ENCODE data around the gene SH3TC1.

Gene SH3TC1

DNA sequence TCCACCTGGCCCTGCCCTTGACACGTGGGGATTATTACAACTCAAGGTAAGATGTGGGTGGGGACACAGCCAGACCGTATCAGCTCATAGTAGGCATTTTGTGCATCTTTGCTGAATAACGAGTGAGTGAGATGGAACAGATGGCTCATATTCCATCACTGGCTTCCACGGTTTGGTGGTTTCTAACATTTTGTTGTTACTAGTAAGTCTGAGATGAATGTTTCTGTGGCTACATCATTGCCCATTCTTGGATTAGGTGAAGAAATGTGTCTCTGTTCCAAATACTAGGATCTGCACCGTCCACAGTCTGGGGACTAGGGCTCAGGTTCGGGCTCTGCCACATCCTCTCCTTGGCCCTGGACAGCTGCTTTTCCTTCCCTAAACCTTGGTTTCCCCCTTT lies 44.0 kb upstream of the SH3TC1 start:
- H3F3A ChIP-seq (ENCODE audit: insufficient read depth) = no peaks in the 10 kb centered on the region
- no peaks in the 10 kb centered on the region for H3K79me2 ChIP-seq (ENCODE audit: insufficient read depth, low read length)
- H3K4me3 ChIP-seq (ENCODE audit: insufficient read depth, low read length, poor library complexity, severe bottlenecking) = no peak overlapping the region
- TF ChIP-seq, protein P1, sequence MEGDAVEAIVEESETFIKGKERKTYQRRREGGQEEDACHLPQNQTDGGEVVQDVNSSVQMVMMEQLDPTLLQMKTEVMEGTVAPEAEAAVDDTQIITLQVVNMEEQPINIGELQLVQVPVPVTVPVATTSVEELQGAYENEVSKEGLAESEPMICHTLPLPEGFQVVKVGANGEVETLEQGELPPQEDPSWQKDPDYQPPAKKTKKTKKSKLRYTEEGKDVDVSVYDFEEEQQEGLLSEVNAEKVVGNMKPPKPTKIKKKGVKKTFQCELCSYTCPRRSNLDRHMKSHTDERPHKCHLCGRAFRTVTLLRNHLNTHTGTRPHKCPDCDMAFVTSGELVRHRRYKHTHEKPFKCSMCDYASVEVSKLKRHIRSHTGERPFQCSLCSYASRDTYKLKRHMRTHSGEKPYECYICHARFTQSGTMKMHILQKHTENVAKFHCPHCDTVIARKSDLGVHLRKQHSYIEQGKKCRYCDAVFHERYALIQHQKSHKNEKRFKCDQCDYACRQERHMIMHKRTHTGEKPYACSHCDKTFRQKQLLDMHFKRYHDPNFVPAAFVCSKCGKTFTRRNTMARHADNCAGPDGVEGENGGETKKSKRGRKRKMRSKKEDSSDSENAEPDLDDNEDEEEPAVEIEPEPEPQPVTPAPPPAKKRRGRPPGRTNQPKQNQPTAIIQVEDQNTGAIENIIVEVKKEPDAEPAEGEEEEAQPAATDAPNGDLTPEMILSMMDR (IDR thresholded peaks at IDR 0.05; ENCODE audit: insufficient read depth, low read length, poor library complexity, severe bottlenecking) = no peak
- TF ChIP-seq EZH2phosphoT487 (conservative IDR thresholded peaks at IDR 0.05; ENCODE audit: low read length) = no peak
- no peaks in the 10 kb centered on the region for H3K9me2 ChIP-seq (replicated peaks; ENCODE audit: insufficient read depth, low read length)
- no peaks in the 10 kb centered on the region for H3K36me3 ChIP-seq (ENCODE audit: low read length)
- no peak overlapping the region for H3K27ac ChIP-seq (ENCODE audit: low read depth, low read length)
- H4K20me1 ChIP-seq (ENCODE audit: low read depth, low read length) = no peaks in the 10 kb centered on the region
- H3K9ac ChIP-seq (ENCODE audit: low read length) = no peak overlapping the region
- H3K9me3 ChIP-seq (ENCODE audit: insufficient read depth, low read length) = no peaks in the 10 kb centered on the region
- H2AFZ ChIP-seq (ENCODE audit: low read depth, low read length, severe bottlenecking) = no peak overlapping the region
- H3K4me2 ChIP-seq (ENCODE audit: low read depth, low read length, poor library complexity, severe bottlenecking) = no peak overlapping the region
- no peaks in the 10 kb centered on the region for H3K27me3 ChIP-seq (ENCODE audit: low read length)

DNA sequence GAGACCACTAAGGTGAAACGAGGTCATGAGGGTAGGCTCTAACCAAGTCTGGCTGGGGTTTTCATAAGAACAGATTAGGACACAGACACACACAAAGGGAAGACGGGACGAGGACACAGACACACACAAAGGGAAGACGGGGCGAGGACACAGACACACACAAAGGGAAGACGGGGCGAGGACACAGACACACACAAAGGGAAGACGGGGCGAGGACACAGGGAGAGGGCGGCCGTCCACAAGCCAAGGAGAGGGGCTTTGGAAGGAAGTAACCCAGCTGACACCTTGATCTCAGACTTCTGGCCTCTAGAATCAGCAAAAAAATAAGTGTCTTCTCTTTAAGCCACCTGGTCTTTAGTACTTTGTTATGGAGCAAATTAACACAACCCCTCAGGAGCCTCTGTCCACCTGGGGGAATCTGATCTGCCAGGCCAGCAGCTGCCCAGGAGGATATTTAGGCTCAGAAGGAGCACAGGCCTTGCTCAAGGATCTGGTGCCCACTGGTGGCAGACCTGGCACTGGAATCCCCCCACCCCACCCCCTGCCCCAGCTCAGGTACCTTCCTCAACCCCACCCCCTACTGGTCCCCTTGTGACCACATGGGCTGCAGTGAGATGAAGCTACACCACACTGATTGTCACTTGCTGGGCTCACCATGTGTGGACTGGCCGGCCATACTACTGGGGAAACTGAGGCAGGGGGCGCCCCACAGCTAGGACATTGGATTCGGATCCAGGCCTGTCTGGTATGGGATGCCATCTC lies 43.2 kb upstream of the SH3TC1 start:
- Histone ChIP-seq H3K79me2 (ENCODE audit: insufficient read depth, low read length) (no peaks in the 10 kb centered on the region), H3K36me3 (ENCODE audit: low read length) (no peaks in the 10 kb centered on the region), H3K4me2 (ENCODE audit: low read depth, low read length, poor library complexity, severe bottlenecking) (no peak overlapping the region), H3K9ac (ENCODE audit: low read length) (no peak overlapping the region), H3F3A (ENCODE audit: insufficient read depth) (no peaks in the 10 kb centered on the region), H3K4me3 (ENCODE audit: insufficient read depth, low read length, poor library complexity, severe bottlenecking) (no peak overlapping the region), H3K27me3 (ENCODE audit: low read length) (no peaks in the 10 kb centered on the region), H2AFZ (ENCODE audit: low read depth, low read length, severe bottlenecking) (no peak overlapping the region), H3K27ac (ENCODE audit: low read depth, low read length) (no peak overlapping the region), H3K9me2 (replicated peaks; ENCODE audit: insufficient read depth, low read length) (no peaks in the 10 kb centered on the region), H3K9me3 (ENCODE audit: insufficient read depth, low read length) (no peaks in the 10 kb centered on the region), H4K20me1 (ENCODE audit: low read depth, low read length) (no peaks in the 10 kb centered on the region)
- TF ChIP-seq, protein P1 (IDR thresholded peaks at IDR 0.05; ENCODE audit: insufficient read depth, low read length, poor library complexity, severe bottlenecking) = no peak
- no peak for TF ChIP-seq EZH2phosphoT487 (conservative IDR thresholded peaks at IDR 0.05; ENCODE audit: low read length)

DNA sequence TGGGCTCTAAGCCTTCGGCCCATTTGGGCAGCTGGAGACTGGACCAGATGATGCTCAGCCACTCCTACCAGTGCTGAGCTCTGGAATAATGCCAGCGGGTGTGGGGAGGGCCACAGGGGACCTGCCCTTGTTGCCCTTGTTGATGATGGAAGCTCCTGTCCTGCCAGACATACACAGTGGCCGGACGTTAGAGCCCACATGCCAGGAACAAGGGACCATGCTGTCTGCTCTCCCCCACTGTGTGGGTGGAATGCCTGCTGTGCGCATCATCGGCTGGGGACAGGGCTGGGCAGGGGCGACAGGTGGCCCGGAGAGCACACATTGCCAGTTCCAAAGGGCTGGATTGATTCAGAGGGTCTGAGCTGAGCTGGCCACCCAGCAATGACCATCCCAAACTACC lies 42.5 kb upstream of the SH3TC1 start:
- Histone ChIP-seq H3K27me3 (ENCODE audit: low read length) (no peaks in the 10 kb centered on the region), H4K20me1 (ENCODE audit: low read depth, low read length) (no peaks in the 10 kb centered on the region), H3K9me2 (replicated peaks; ENCODE audit: insufficient read depth, low read length) (no peaks in the 10 kb centered on the region), H3K4me2 (ENCODE audit: low read depth, low read length, poor library complexity, severe bottlenecking) (no peak overlapping the region), H3K9me3 (ENCODE audit: insufficient read depth, low read length) (no peaks in the 10 kb centered on the region), H3K79me2 (ENCODE audit: insufficient read depth, low read length) (no peaks in the 10 kb centered on the region), H3K36me3 (ENCODE audit: low read length) (no peaks in the 10 kb centered on the region), H3K9ac (ENCODE audit: low read length) (no peak overlapping the region), H3K4me3 (ENCODE audit: insufficient read depth, low read length, poor library complexity, severe bottlenecking) (no peak overlapping the region), H3F3A (ENCODE audit: insufficient read depth) (no peaks in the 10 kb centered on the region), H3K27ac (ENCODE audit: low read depth, low read length) (no peak overlapping the region), H2AFZ (ENCODE audit: low read depth, low read length, severe bottlenecking) (no peak overlapping the region)
- TF ChIP-seq, protein P1 (IDR thresholded peaks at IDR 0.05; ENCODE audit: insufficient read depth, low read length, poor library complexity, severe bottlenecking) = no peak
- TF ChIP-seq EZH2phosphoT487 (conservative IDR thresholded peaks at IDR 0.05; ENCODE audit: low read length) = no peak

Measured in SU-DHL-6 (cell line).